Measurements from ENCODE around the gene AMOTL1.

GRCh38 chr11:94753630-94754029 is 14.5 kb upstream of the AMOTL1 start:
- TF ChIP-seq CTCF (IDR thresholded peaks at IDR 0.05): no peak
- TF ChIP-seq POLR2A (IDR thresholded peaks at IDR 0.05): no peak
- TF ChIP-seq POLR2AphosphoS5 (IDR thresholded peaks at IDR 0.05): no peak
- TF ChIP-seq EP300 (IDR thresholded peaks at IDR 0.05): no peak

All from sigmoid colon (tissue), 4 donors.